Testis (tissue), 2 donors: ENCODE results near the gene VEZT.

ENCODE experiments used
- POLR2A ChIP-seq: fragments of 450-650 bp; IDR thresholded peaks from one replicate; pipeline ENCODE4 v1.6.1; 2017; ENCODE audit warnings: antibody characterized with exemption, mild to moderate bottlenecking, moderate library complexity
- TF ChIP-seq, protein P1 (sequence below), 3 experiments: fragments of 450-650 bp in 2 of 3; fragments of 200-600 bp in 1 of 3; sonication (generic) in 1 of 3; IDR thresholded peaks; one replicate each; pipeline ENCODE4 v1.5.1; 2016 to 2019; ENCODE audit warnings: antibody characterized with exemption in 3 of 3, mild to moderate bottlenecking in 2 of 3, moderate library complexity in 1 of 3

DNA sequence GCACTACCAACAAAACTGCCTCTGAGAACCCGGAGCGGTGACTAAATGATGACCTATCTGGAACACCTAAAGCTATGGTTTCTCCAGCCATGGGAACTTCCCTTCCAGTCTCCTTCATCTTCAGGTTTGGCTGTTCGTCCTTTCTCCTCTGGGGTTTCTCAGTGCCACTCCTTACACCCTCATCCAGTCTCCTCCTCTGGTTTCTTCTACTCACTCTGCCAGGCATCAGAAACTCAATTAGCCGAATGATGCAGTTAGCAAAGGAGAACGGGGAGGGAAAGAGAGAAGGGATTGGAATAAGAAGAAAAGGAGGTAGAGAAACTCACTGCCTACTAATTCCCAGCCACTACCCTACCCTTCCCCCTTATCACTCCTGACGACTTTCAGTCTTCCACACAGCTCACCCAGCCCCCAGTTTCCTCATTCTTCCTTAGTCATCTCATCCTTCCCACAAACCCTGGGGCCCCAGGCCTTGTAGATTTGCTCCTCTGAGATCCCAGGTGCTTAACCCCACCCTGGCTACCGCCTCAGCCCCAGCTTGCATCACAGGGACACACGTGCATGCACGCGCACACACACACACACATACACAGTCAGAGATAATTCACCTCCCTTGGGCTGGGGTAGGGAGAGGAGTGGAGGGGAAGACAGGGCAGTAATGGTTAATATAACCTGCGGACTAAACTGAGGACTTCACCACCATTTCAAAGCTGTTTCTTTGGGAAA is 13.3 kb upstream of the VEZT start:
- TF ChIP-seq, protein P1, sequence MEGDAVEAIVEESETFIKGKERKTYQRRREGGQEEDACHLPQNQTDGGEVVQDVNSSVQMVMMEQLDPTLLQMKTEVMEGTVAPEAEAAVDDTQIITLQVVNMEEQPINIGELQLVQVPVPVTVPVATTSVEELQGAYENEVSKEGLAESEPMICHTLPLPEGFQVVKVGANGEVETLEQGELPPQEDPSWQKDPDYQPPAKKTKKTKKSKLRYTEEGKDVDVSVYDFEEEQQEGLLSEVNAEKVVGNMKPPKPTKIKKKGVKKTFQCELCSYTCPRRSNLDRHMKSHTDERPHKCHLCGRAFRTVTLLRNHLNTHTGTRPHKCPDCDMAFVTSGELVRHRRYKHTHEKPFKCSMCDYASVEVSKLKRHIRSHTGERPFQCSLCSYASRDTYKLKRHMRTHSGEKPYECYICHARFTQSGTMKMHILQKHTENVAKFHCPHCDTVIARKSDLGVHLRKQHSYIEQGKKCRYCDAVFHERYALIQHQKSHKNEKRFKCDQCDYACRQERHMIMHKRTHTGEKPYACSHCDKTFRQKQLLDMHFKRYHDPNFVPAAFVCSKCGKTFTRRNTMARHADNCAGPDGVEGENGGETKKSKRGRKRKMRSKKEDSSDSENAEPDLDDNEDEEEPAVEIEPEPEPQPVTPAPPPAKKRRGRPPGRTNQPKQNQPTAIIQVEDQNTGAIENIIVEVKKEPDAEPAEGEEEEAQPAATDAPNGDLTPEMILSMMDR (IDR thresholded peaks at IDR 0.05): no peak
- no peak for TF ChIP-seq POLR2A
